ENCODE measurements around the gene FOXK1.
"Not testable (repeated sequence)": the region's sequence is repeated elsewhere in the genome, so short reads cannot be mapped to it uniquely, and the experiment has no call there.

FOXK1 gene

DNA sequence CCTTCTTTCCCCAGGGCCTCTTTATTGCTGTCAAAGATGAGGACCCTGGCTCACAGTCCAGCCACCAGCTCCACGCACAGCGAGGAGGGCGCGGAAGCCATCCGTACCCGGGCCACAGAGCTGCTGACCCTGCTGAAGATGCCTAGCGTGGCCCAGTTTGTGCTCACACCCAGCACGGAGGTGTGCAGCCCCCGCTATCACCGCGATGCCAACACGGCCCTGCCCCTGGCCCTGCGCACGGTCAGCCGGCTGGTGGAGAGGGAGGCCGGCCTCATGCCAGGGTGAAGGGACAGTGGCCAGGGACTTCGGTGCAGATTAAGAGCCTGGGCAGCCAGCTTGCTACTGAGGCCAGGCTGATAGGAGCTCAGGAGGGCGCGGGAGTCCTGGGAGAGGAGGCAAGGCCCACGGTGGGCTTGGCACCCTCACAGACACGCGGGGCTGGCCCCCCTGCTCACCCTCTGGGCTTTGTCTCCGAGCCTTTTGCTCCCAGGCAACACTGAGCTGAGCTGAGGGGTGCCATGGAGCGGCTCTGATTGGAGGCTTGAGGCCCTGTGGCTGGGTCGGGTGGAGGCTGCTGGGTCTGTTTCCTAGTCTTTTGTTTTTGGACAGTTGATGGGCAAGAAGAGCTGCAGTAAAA lies 109.1 kb downstream of the FOXK1 start:
- H3K4me3 Mint-ChIP-seq = no peak overlapping the region
- no peak overlapping the region for H3K27ac Mint-ChIP-seq
- H3K9me3 Mint-ChIP-seq = no peaks in the 10 kb centered on the region
- H3K36me3 Mint-ChIP-seq (ENCODE audit: low read depth) = peaks cover 5% of the 10 kb centered on the region
- H3K4me1 Mint-ChIP-seq (ENCODE audit: low read depth) = peaks cover 4% of the 10 kb centered on the region
- no peaks in the 10 kb centered on the region for H3K27me3 Mint-ChIP-seq

DNA sequence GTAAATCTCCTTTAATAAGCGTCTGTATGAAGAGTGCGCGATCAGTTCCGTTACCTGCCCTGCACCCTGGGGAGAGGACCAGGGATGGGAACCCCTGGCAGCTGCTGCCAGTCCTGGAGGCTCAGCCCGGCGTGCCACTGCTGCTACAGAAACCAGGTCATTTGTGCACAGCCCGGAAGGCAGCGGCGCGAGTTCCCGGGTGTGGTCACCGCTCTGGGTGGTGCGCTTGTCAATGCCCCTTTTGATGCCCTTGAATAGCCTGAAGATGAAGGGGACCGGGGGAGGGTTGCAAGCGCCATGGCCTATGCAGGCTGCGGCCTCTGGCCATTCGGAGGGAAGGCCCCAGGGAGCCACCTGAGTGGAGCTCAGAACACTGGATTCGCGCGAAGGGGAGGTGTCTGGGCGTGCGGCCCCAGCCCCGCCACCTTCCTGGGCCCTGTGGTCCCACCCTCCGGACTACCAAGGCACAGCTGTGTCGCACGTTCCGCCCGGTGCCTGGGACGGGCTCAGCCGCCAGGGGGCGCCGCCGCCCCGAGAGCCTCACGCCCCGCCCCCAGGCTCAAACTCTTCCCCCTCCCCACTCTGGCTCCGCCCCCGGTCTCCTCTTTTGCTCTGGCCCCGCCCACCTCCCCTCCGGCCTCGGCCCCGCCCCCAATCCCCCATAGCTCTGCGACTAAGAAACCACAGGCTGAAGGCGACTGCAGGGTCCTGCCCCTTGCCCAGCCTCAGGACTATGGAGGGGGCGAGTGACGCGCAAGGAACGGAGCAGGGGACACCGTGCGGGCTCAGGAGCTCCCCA lies 109.8 kb downstream of the FOXK1 start:
- peaks cover 4% of the 10 kb centered on the region for H3K4me1 Mint-ChIP-seq (ENCODE audit: low read depth)
- no peak overlapping the region for H3K27ac Mint-ChIP-seq
- no peaks in the 10 kb centered on the region for H3K9me3 Mint-ChIP-seq
- peaks cover 5% of the 10 kb centered on the region for H3K36me3 Mint-ChIP-seq (ENCODE audit: low read depth)
- no peaks in the 10 kb centered on the region for H3K27me3 Mint-ChIP-seq
- no peak overlapping the region for H3K4me3 Mint-ChIP-seq

DNA sequence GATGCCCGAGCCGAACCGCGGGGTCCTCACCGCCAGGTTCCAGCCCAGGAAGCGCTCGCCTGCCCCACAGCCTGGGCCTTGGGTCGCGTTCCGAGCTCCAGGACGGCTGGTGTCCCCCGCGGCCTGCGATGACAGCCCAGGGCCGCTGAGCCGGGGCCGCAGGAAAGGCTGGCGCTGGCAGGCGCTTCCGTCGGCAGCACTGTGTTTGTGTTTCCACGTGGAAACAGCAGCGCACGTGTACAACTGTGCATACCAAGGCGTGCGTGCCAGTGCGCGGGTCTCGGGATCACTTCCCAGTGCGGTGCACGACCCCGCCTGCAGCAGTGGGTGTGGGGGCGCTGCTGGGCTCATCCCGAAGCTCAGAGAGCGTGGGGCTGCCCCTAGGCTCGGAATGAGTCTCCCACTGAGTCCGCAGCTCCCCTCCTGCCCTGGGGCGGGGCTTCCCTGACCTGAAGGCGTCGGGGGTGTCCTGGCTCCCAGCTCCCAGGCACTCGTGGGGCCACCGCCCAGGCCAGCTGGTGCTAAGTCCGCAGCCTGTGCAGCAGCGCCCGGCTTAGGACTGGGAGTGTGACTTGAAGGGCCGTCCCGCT lies 110.5 kb downstream of the FOXK1 start:
- Mint-ChIP-seq H3K36me3 (ENCODE audit: low read depth) (peaks cover 5% of the 10 kb centered on the region), H3K4me1 (ENCODE audit: low read depth) (peaks cover 4% of the 10 kb centered on the region), H3K27me3 (no peaks in the 10 kb centered on the region), H3K4me3 (no peak overlapping the region), H3K9me3 (no peaks in the 10 kb centered on the region), H3K27ac (no peak overlapping the region)

DNA sequence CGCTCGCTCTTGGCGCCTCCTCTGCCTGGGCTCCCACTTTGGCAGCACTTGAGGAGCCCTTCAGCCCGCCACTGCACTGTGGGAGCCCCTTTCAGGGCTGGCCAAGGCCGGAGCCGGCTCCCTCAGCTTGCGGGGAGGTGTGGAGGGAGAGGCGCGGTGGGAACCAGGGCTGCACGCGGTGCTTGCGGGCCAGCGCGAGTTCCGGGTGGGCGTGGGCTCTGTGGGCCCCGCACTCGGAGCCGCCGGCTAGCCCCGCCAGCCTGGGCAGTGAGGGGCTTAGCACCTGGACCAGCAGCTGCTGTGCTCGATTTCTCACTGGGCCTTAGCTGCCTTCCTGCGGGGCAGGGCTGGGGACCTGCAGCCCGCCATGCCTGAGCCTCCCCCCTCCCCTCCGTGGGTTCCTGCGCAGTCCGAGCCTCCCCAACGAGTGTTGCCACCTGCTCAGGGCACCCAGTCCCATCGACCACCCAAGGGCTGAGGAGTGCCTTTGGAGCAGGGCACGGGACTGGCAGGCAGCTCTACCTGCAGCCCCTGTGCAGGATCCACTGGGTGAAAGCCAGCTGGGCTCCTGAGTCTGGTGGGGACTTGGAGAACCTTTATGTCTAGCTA lies 111.4 kb downstream of the FOXK1 start:
- not testable (repeated sequence) for H3K4me1 Mint-ChIP-seq (ENCODE audit: low read depth); H3K9me3 Mint-ChIP-seq; H3K27ac Mint-ChIP-seq; H3K27me3 Mint-ChIP-seq; H3K4me3 Mint-ChIP-seq; H3K36me3 Mint-ChIP-seq (ENCODE audit: low read depth)

DNA sequence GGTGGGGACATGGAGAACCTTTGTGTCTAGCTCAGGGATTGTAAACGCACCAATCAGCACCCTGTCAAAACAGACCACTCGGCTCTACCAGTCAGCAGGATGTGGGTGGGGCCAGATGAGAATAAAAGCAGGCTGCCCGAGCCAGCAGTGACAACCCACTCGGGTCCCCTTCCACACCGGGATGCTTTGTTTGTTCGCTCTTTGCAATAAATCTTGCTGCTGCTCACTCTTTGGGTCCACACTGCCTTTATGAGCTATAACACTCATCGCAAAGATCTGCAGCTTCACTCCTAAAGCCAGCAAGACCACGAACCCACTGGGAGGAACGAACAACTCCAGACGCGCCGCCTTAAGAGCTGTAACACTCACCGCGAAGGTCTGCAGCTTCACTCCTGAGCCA lies 112.1 kb downstream of the FOXK1 start:
- H3K9me3 Mint-ChIP-seq; H3K4me1 Mint-ChIP-seq (ENCODE audit: low read depth); H3K27ac Mint-ChIP-seq; H3K27me3 Mint-ChIP-seq; H3K36me3 Mint-ChIP-seq (ENCODE audit: low read depth); H3K4me3 Mint-ChIP-seq: not testable (repeated sequence)

DNA sequence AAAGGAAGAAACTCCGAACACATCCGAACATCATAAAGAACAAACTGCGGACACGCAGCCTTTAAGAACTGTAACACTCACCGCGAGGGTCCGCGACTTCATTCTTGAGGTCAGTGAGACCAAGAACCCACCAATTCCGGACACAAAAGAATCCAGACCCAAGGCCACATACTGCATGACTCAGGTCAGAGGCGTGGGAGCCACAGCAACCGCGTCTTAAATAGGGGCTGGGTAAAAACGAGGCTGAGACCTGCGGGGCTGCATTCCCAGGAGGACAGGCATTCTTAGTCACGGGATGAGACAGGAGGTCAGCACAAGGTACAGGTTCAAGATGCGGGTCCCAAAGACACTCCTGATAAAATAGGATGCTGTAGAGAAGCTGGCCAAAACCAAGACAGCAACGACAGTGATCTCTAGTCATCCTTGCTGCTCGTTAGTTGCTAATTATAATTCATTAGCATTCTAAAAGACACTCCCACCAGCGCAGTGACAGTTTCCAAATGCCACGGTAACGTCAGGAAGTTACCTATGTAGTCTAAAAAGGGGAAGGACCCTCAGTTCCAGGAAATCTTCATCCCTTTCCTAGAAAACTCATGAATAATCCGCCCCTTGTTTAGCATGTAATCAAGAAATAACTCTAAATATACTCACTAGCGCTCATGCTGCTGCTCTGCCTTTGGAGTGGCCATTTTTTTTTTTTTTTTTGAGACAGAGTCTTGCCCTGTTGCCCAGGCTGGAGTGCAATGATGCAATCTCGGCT lies 112.7 kb downstream of the FOXK1 start:
- H3K4me1 Mint-ChIP-seq (ENCODE audit: low read depth) = peaks cover 4% of the 10 kb centered on the region
- H3K27me3 Mint-ChIP-seq = no peaks in the 10 kb centered on the region
- no peak overlapping the region for H3K27ac Mint-ChIP-seq
- H3K36me3 Mint-ChIP-seq (ENCODE audit: low read depth) = peaks cover 5% of the 10 kb centered on the region
- no peak overlapping the region for H3K4me3 Mint-ChIP-seq
- H3K9me3 Mint-ChIP-seq = no peaks in the 10 kb centered on the region

DNA sequence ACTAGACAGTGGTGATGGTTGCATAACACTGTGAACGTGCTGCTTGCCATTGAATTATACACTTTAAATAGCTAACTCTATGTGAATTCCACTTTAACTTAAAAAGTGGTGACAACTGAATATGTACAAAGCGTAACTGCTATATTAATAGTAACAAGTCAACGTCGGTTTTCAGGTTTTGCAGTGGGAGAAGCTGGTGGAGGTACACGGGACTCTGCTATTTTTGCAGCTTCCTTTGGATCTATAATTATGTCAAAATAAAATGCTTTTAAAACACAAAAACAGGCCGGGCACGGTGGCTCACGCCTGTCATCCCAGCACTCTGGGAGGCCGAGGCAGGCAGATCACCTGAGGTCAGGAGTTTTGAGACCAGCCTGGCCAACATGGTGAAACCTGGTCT lies 114.4 kb downstream of the FOXK1 start:
- Mint-ChIP-seq H3K9me3 (no peaks in the 10 kb centered on the region), H3K4me3 (no peak overlapping the region), H3K36me3 (ENCODE audit: low read depth) (peaks cover 3% of the 10 kb centered on the region), H3K27me3 (no peaks in the 10 kb centered on the region), H3K27ac (no peak overlapping the region), H3K4me1 (ENCODE audit: low read depth) (peaks cover 3% of the 10 kb centered on the region)

DNA sequence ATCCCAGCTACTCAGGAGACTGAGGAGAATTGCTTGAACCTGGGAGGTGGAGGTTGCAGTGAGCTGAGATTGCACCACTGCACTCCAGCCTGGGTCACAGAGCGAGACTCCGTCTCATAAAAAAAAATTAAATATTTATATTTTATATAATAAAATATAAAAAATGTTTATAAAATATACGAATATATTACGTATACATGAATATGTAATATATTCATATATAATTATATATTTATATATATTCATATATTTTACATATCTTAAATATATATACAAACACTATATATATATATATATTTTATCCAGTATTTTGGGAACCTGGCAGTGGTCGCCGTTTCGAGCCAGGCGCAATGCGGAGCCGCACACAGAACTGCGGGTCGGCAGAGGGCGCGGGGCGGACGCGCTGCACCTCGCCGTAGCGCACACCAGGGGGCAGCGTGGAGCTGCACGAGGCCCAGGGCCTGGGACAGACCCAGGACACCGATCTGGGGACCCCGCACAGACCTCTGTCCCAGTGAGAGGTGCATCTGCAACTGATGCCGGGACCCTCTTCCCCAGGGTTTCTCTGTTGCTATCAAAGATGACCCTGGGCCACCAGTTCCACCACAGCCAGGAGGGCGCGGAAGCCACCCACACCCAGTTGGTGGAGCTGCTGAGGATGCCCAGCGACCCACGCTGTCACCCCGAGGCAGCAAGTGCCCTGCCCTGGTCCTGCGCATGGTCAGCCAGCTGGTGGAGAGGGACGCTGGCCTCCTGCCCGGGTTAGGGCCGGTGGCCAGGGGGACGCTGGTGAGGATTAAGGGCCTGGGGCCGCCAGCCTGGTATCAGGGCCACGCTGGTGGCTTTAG lies 116.0 kb downstream of the FOXK1 start:
- Mint-ChIP-seq H3K9me3 (no peaks in the 10 kb centered on the region), H3K4me1 (ENCODE audit: low read depth) (no peaks in the 10 kb centered on the region), H3K27ac (no peak overlapping the region), H3K36me3 (ENCODE audit: low read depth) (no peaks in the 10 kb centered on the region), H3K4me3 (no peak overlapping the region), H3K27me3 (no peaks in the 10 kb centered on the region)

DNA sequence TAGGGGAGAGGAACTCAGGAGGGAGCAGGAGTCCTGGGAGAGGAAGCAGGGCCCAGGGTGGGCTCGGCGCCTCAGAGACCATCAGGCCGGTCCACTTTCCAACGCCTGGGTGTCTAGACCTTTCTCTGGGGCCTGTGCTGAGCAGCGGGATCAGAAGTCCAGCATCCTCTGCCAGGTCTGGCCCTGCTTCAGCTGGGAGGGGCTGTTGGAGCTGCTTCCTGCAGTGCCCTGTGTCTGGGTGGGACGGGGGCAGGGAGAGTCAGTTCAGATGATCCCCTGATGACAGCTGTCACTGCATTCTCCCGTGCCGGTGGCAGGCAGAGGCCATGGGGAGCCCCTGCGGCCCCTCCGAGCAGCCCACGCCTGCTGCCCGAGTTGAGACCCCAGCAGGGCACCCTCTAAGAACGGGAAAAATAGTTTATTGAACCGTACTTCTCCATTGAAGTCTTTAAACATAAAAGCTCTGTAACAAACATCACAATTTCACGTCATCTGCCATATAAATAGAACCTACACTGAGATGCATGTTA lies 116.7 kb downstream of the FOXK1 start:
- no peaks in the 10 kb centered on the region for H3K9me3 Mint-ChIP-seq

DNA sequence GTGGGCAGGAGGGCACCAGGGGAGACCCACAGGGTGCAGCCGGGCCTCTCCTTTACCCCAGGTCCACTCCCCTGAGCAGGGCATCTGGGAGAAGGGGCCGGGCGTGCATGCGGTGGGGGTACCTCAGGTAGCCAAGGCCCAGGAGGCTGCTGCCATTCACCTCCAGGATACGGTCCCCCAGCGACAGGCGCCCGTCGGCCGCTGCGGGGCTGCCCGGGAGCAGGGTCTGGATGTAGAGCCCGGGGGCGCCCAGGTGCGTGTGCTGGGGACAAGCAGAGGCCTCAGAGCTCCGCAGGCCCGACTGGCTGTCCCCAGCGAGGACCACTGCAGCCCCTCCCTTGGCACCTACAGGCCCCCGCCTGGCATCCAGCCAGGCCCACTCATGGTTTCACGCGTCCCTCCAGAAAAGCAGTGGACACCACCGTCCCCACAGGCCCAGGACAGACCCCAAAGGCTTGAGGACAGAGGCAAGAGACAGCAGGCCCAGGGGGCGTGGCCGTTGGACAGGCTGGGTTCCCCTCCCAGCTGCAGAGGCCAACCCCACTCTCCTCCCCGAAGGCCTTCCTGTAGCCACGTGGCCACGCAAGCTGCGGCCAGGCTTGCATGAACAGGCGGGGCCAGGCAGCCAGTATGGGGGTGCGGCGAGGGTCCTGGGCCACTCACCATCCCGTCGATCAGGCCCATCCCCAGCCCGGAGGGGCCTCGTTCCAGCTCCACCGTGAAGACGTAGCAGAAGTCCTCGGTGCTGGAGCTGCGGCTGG lies 117.6 kb downstream of the FOXK1 start:
- H3K27ac Mint-ChIP-seq = no peak overlapping the region
- H3K4me3 Mint-ChIP-seq = no peak overlapping the region
- H3K36me3 Mint-ChIP-seq (ENCODE audit: low read depth) = no peaks in the 10 kb centered on the region
- H3K9me3 Mint-ChIP-seq = no peaks in the 10 kb centered on the region
- no peaks in the 10 kb centered on the region for H3K27me3 Mint-ChIP-seq
- no peaks in the 10 kb centered on the region for H3K4me1 Mint-ChIP-seq (ENCODE audit: low read depth)

More for the DNA sequence above, 116.7 kb downstream of the FOXK1 start:
- H3K27me3 Mint-ChIP-seq = no peaks in the 10 kb centered on the region
- H3K27ac Mint-ChIP-seq = no peak overlapping the region
- no peak overlapping the region for H3K4me3 Mint-ChIP-seq
- no peaks in the 10 kb centered on the region for H3K4me1 Mint-ChIP-seq (ENCODE audit: low read depth)
- no peaks in the 10 kb centered on the region for H3K36me3 Mint-ChIP-seq (ENCODE audit: low read depth)

DNA sequence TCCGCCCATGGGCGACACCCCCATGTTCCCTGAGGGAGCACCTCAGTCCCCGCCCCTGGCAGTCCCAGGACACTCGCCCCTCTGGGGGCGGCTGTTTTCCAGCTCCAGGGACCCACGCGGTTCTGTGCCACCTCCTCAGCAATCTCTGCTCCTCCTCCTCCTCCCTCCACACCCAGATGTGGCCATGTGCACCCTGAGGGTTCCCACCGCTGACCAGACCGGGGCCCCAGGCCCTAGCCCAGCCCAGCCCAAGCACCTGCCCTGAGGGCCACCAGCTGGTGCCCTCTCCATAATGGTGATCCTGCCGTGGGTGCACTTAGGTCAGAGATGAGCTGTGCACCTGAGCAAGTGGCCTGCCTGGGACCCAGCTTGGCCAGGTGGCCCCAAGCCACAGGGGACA lies 118.4 kb downstream of the FOXK1 start:
- Mint-ChIP-seq H3K4me3 (no peak overlapping the region), H3K27ac (no peak overlapping the region), H3K36me3 (ENCODE audit: low read depth) (no peaks in the 10 kb centered on the region), H3K9me3 (no peaks in the 10 kb centered on the region), H3K4me1 (ENCODE audit: low read depth) (no peaks in the 10 kb centered on the region), H3K27me3 (no peaks in the 10 kb centered on the region)

DNA sequence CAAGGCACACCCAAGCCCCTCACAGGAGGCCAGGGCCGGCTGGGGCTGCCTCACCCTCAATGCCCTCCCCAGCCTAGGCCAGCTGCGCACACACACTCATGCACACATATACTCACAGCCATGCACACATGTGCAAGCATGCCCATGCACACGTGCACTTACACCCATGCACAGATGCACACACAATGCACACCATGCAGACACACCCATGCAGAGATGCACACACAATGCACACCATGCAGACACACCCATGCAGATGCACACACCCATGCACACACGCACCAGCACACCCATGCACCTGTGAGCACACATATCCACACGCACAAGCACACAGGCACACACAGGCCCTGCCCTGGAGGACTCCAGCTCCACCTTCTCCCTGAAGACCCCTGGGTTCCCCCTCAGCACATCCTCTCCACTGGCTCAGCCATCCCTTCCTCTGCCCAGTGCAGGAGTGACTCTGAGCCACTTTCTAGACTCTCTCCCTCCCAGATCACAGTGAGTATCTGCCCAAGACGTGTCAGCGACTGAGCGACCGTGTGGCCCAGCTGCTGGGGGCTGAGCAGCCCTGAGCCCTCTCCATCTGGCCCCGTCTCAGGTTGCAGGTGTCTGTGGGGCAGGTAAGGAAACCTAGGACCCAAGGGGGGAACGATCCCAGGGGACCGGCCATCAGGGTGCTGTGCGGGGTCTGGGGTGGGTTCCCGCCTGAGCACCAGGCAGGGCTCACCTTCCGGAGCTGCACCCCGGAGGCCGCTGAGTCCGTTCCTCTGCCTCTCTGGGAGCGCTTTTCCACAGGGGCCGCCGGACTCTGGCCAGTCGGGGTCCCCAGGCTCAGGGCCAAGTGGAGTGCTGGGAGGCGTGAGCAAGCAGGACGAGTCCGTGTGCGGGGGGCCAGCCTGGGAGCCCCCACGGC lies 119.1 kb downstream of the FOXK1 start:
- no peaks in the 10 kb centered on the region for H3K9me3 Mint-ChIP-seq
- no peaks in the 10 kb centered on the region for H3K4me1 Mint-ChIP-seq (ENCODE audit: low read depth)
- H3K36me3 Mint-ChIP-seq (ENCODE audit: low read depth) = no peaks in the 10 kb centered on the region
- no peak overlapping the region for H3K4me3 Mint-ChIP-seq
- peak overlapping the region; percentile 34 for H3K27ac Mint-ChIP-seq
- no peaks in the 10 kb centered on the region for H3K27me3 Mint-ChIP-seq

DNA sequence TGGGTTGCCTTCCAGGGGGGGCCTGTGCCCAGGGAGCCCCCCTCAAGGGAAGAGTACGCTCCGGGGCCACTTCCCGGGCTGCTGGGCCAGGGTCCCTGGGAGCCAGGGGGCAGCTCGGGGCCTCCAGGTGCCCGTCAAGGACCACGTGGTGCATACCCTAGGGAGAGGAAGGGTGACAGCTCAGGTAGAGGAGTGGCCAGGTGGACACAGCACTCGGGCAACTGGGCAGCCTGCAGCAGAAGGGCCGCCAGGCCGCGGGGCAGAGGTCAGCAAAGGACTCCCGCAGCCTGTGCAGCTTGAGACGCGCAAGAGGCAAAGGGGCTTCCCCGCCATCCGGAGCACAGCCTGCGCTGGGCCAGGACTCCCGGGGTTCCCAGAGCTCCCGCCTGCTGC lies 119.7 kb downstream of the FOXK1 start:
- no peaks in the 10 kb centered on the region for H3K9me3 Mint-ChIP-seq
- H3K27ac Mint-ChIP-seq = no peak overlapping the region
- H3K4me3 Mint-ChIP-seq = no peak overlapping the region
- no peaks in the 10 kb centered on the region for H3K27me3 Mint-ChIP-seq
- H3K4me1 Mint-ChIP-seq (ENCODE audit: low read depth) = no peaks in the 10 kb centered on the region
- no peaks in the 10 kb centered on the region for H3K36me3 Mint-ChIP-seq (ENCODE audit: low read depth)

All from stimulated activated naive CD8-positive, alpha-beta T cell treated with anti-CD3 and anti-CD28 coated beads, Interleukin-15, Interleukin-2, amounts not matched to agents 100 ng/mL and 50 ng/mL, for 24 hours (primary cell).